HG02885 (cell line): Measurements from ENCODE around the gene LRRC2.

Experiments used
- ATAC-seq: cut with Tn5 transposase; IDR thresholded peaks from one replicate; pipeline ENCODE4 v1.9.1; 2021; ENCODE audit warnings: mild to moderate bottlenecking; ENCODE audit not compliant: unreplicated experiment, poor library complexity

The LRRC2 gene

DNA sequence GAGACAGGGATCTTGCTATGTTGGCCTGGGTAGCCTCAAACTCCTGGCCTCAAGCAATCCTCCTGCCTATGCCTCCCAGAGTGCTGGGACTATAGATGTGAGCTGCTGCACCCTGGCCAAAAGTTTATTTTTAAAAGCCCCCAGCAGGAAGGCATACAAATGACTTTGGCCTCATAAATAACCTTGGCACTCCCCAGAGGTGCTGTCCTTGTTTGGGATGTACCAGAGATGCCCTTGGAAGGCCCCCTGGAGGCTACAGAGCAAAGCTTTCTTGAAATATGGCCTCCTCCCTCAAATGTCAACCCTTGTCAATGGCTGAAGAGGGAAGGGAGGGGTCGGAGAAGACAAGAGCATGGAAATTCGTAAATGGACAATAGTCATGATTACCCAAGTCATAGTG, 82.3 kb downstream of the LRRC2 start:
- ATAC-seq = no peak

DNA sequence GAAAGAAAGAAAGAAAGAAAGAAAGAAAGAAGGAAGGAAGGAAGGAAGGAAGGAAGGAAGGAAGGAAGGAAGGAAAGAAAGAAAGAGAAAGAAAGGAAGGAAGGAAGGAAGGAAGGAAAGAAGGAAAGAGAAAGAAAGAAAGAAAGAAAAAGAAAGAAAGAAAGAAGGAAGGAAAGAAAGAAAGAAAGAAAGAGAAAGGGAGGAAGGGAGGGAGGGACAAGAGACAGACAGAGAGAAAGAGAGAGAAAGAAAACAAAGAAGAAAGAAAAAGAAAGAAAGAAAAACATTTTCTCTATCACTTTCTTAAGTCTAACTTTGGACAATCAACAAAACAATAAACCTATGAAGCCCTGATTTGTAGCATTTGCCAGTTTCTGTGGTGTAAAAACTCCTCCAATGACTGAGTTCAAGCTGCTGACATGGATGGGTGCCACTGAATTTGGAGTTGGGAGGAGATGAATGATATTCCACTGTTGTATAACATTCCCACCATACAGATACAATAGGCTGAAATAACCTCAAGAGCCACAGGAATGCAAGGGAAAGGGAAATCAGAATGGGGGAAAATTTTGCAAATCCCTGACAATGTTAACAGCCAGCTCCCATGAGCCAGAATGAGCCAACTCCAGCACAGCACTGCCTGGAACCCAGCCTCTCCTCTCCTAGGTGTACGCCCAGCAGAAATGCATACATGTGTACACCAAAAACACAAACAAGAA, 83.3 kb downstream of the LRRC2 start:
- ATAC-seq = no peak

DNA sequence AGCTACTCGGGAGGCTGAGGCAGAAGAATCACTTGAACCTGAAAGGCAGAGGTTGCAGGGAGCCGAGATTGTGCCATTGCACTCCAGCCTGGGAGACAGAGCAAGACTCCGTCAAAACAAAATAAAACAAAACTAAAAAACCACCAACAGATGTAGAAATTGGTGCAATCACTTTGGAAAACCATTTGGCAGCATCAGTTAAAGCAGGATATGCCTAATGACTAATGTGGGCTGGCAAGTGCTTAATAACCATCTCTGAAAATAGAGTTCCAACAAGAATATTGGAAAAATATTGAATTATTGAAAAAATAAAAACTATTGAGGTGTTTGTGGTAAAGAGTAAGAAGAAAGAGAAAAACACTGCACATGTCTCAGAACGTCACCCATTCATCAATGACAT, 84.5 kb downstream of the LRRC2 start:
- no peak for ATAC-seq

DNA sequence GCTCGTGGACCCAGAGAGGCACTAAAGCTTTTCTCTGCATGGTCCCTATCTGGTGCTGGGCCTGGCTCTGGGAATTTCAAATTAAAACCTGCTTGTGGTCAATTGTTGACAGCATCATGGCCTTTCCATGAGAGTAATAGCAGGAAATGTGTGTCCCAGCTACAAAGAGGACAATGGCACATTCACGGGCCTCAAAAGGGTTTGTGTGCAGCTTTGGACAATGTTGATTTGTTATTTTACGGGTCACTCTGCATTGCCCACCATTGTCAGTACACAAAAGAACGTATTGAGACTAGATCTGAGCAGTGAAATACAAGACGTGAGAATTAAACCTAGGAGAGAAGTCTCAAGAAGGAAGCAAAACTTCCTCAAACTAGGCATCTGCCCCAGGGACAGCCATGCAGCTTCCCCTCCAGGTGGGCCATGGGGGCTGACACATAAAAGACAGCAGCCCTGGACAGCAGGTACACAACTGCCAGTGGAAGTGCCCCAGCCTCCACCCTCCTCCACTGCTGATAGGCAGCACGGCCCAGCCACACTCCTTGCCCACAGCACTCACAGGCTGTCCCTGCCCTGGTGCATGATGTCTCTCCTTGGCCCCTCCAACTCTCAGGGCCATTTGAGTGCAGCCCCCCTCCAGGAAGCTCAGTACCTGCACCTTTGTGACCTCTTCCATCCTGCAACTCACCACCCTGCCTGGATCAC, 85.5 kb downstream of the LRRC2 start:
- ATAC-seq = no peak

DNA sequence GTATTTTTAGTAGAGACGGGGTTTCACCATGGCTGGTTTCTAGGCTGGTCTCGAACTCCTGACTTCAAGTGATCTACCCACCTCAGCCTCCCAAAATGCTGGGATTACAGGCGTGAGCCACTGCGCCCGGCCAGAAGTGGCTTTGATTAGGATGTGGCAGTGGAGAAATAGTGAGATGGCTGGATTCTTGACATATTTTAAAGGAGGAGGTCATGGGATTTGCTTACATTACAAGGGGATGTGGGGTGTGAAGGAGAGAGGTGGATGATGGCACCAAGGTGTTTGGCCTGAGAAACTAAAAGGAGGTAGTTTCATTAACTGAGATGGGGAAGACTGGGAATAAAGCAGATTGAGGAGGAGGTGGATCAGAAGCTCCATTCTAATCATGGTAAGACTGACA, 86.4 kb downstream of the LRRC2 start:
- ATAC-seq = no peak

DNA sequence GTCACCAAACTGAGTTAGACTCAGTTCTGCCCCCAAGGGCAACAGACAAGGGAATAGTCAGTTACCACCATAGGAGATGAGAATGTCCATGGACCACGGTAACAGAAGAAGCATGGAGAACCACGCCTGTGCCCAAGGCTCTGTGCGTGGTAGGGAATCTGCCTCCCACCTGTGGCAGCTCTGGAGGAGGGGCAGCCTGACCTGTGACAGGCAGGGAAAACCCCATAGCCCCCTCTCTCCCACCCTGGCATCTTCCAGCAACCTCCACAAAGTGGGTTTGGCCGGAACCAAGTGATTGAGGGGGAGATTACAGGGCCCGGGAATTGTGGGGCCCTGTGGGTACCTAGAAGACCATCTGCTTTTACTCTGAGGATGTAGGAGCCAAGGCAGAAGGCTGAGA, 87.1 kb downstream of the LRRC2 start:
- ATAC-seq = no peak

DNA sequence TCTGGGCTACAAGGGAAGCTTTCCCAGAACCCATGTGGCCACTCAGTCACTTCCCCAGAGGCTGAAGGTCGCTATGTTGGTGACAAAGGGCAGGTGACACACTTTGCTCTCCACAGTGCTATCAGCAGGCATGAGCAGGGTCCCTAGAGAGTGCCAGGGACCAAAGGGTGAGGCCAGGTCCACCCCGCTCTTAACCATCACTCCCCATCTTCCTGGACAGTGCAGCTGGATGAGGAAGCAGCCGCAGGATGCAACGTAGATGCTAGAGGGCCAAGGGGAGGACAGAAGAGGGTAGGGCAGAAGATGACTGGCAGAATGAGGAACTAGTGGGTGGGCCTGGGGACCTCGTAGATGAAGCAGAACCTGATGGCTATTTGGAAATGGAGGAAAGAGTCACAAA, 87.8 kb downstream of the LRRC2 start:
- ATAC-seq = no peak

DNA sequence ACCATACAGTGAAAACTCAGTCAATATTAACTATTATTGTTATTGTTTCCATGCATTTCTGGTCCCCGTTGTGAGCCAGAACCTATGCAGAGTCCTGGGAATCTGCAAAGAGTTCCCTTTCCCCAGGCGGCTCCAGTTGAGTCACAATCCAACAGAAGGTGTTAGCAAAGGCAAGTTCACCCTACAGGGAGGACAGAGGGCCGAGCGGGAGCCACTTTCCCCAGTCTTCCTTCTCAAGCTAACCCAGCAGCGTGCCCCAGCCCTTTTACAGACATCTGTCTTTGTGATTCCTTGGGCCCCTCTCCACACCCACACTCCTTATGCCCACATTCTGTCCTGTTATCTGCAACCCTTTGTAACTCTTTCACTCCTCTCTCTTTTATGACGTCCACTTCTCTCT, 88.3 kb downstream of the LRRC2 start:
- ATAC-seq = no peak

DNA sequence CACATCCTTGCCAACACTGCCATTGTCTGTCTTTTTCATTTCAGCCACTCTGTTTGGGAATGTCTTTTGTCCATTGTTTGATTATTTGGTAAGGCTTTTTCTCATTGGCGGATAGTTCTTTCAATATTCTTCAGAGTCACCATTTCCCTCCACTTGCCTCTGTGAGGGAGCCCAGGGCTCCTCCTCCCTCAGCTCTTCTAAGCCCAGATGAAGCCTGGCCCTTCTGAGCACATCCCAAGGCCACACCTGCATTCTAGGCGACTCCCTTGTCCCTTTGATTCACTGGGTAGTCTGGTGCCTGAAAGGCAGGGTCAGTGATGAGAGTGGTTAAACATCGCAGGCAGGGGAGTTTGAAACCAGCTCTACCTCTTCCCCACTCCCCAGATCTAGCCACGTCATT, 89.0 kb downstream of the LRRC2 start:
- no peak for ATAC-seq

DNA sequence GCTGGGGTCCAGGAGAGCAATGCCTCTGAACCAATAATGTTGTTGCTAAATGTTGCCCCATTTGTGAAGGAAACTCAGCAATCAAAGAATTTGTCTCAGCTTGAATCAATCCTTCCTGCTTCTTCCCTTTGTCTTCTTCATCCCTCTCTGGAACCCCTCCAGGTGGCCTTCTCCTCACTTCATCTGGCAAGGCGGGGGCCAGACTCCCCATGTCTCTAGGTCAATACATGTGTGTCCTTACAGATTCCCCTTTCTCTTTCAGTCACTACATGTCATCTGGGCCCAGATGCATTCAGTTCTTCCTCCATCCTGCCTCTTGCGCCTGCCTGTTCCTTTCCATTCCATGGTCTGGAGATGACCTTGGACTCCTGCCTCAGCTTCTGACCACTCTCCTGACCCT, 93.4 kb downstream of the LRRC2 start:
- ATAC-seq = no peak

DNA sequence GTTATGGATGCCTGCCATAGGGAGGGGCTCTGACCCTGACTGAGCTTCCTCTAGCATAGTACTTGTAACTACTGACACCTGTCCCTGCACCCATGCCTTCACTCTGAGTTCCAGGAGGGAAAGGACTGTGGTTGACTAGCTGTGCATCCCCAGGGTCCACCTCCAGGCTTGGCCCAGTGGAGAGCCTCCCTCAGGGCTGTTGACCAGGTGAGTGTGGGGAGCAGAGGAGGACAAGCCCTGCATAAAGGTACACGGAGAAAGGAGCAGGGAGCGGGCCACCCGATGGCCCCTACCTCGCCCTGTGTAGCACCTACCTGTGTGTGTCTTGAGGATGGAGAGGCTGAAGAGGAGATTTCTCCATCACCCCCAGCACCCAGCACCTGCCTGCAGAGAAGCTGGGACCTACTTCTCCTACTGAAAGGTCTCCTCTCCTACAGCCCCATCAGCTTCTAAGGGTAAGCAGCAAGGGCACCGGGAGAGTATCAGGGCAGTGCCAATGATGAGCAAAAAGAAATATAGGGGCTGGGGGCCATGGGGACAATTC, 94.7 kb downstream of the LRRC2 start:
- ATAC-seq = no peak

DNA sequence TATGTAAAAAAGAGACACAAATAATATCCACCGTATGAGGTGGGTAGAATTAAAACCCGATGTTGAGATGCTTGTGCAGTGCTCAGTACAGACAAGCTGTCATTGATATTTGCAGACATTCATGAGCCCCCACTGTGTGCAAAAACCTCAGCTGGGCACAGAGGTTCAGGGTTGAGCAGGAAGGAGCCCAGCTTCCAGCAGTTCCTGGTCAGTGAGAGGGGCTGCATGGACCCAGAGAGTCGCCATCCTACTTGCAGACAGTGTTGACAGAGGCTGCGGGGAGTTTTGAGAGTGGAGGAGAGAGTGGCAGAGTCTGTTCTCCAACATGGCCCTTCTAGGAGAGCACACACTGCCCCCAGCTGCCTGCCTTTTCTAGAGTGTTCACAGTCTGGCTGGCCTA, 95.3 kb downstream of the LRRC2 start:
- no peak for ATAC-seq

DNA sequence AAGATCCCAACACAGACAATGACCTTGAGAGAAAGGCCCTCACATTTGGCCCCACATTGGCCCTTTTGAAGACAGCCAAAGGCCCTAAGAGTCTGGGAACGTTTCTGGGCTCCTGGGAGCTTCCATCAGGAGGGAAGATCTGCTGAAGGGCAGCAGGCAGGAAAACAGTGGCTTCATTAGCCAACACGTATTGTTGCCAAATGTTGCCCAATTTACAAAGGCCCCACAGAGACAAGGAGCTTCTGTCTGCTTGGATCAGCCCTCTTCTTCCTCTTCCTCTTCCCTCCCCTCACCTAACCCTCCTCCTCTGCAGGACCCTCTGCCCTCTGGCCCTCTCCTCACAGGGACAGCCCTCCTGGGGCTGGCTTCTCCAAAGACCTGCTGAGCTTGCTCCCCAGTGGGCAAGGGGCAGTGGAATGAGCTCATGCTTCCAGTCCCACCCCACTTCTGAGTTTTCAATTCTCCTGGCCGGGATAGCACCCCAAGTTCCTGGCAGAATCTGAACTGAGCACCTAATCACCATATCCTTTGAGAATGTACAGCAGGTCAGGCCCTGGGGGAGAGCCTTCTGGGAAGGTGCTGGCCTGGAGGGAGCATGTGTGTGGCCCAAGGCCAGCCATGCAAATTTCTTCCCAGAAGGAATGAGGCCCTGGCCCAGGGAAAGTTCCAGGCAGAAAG, 96.3 kb downstream of the LRRC2 start:
- no peak for ATAC-seq

DNA sequence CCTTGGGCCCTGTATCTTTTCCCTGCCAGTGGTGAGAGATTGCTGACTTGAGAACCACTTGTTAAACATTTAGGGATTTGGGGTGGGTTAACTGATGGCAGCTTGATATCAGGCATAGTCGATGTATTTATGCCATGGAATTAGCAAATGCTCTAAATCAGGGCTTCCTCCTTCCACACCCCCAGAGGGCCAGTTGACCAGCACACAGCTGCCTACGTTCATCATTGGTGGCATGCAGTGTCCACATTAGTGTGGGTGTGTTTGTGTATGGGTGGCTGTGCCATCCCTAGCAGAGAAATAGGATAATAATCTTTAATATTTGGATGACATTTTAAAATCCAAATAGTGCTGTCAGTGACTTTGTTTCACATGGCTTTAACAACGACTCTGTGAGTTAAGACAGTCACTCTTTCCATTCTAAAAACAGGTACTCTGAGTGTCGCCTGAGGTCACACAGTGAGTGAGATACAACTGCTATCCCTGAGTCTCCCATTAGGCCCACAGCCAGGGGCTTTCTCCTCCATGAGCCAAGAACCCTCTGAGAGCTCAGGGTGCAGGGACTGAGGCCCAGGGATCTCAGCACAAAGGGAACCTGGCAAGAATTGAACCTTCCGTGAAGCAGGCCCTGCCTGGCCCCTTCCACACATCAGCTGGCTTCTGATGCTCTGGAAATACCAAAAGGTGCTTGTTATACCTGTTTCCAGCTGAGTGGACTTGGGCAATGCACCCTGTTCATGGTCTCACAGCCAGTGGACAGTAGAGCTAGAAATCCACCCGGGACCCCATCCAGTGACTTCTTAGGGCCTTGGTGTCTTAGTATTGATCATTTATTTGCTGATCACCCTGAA, 97.1 kb downstream of the LRRC2 start:
- ATAC-seq = no peak

DNA sequence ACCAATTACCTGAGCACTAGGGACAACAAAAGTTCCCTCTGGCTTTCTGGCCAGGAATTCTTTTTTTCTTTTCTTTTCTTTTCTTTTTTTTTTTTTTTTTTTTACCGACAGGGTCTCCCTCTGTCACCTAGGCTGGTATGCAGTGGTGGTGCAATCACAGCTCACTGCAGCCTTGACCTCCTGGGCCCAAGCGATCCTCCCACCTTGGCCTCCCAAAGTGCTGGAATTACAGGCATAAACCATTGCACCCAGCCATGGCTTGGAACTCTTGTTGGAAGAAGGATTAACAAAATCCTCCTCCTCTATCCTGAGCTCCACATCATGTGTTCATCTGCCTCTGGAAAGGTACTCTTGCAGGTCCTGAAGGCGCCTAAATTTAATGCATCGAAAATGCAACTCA, 98.5 kb downstream of the LRRC2 start:
- no peak for ATAC-seq

DNA sequence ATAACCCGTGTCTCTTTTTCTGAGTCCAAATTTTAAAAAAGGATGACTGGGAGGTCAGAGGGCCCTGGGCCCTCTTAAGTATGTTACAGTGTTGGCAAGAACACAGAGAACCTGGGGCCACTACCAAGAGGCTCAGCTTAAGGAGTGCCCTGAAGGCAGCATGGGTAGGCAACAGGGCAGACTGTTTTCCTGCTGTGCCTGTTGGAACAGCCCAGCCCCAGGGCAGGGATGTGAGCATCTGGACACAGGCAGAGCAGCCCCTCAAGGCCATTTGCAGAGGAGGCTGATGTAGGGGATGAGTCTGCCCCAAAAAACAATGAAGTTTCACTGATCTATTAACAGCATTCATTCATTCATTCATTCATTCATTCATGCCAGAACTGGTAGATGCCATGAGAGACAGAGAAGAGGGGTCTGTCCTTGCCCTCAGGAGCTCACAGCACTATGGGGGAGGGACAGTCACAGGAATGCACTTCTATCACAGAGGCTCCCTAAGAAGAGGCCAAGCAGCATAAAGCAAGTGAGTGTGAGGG, 99.2 kb downstream of the LRRC2 start:
- ATAC-seq = no peak

DNA sequence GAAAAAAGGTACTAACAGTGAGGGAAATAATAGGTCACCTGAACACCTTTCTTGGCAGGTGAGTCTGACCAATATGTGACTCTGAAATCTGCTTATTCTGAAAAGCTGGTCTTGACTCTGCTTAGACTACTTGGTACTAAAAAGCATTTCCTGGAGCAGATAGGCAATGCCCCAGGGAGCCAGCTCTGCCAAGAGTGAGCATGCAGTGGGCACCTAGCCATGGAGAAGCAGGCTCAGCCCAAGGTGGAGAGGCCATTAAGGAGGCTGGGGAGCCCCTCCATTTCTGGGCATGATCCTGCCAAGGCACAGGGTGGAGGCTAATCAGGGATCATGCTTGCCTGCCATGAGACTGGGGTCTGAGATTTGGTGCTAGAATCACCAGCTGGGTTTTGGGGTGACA, 99.8 kb downstream of the LRRC2 start:
- no peak for ATAC-seq
